ENCODE measurements around the gene TMEM147.
"Not testable (repeated sequence)": the region's sequence is repeated elsewhere in the genome, so short reads cannot be mapped to it uniquely, and the experiment has no call there.

TMEM147 gene

DNA sequence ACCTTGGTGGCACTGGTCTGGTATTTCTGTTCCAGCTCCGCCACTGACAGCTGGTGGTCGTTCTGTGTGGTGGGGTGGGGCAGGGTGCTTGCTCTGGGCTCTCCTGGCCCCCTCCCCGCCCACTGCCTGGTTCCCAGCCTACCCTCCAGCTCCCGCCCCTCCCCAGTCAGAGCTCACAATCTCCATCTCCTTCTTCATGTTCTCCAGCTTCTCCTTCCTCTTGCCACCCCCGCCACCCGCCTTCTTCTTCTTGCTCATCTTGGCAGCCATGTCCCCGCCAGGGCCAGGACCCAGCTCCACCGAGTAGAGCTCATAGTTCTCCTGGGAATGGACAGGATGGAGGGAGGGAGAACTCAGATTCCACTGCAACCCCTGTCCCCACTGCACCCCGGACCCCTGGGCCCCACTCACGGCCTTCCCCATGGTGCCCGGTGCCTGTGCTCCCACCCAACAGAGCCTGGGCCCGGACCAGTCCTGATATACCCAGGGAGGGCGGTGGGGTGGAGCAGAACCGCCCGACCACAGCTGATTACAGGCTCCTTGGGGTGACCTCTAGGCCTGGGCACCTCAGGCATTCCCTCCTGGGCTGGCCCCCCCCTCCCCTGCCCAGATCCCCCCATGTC is 17.9 kb downstream of the TMEM147 start, which contains the start of gene ATP4A:
ATP4A (minus strand) TSS at position 452 of the 623 bp plus-strand sequence; CDS start at position 423, 29 bp downstream.
- no peak for DNase-seq (ENCODE audit: low spot score)

- DNase-seq (ENCODE audit: low spot score), result no peak
Observed at GRCh38 chr19:35565016-35565856, 19.8 kb downstream of the TMEM147 start.

- DNase-seq (ENCODE audit: low spot score), result peak; percentile 1
Observed at GRCh38 chr19:35566738-35567137, 21.3 kb downstream of the TMEM147 start.

GRCh38 chr19:35569281-35569781 is 23.9 kb downstream of the TMEM147 start:
- no peak for DNase-seq (ENCODE audit: low spot score)

GRCh38 chr19:35571406-35571965 is 26.1 kb downstream of the TMEM147 start:
- DNase-seq (ENCODE audit: low spot score), result no peak

DNA sequence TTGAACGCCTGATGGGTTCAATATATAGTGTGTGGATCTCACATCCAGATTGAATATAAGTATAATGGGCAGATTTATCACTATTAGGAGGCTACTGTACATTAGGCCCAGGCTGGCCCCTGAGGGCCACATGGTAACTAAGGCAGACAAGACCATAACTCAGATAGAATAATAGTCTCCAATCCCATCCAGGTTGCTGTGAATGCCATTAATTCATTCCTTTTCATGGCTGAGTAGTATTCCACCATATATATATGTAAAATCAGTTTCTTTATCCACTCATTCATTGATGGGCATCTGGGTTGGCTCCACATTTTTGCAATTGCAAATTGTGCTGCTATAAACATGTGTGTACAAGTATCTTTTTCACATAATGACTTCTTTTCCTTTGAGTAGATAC is 32.5 kb downstream of the TMEM147 start:
- DNase-seq (ENCODE audit: low spot score), result no peak

DNA sequence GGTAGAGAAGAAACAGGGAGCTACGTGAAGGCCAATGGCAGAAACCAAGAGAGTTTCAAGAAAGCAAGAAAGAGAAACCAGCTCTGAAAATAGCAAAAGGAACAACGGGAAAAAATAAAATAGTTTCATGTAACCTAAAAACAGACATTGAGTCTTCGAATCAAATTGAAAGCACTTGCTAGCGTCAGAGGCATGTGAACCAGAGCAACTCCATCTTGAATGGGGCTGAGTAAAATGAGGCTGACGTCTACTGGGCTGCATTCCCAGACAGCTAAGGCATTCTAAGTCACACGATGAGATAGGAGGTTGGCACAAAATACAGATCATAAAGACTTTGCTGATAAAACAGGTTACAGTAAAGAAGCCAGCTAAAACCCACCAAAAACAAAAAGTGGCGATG is 33.3 kb downstream of the TMEM147 start:
- DNase-seq (ENCODE audit: low spot score), result no peak

- no peak for DNase-seq (ENCODE audit: low spot score)
Observed at GRCh38 chr19:35582760-35583159, 37.3 kb downstream of the TMEM147 start.

DNA sequence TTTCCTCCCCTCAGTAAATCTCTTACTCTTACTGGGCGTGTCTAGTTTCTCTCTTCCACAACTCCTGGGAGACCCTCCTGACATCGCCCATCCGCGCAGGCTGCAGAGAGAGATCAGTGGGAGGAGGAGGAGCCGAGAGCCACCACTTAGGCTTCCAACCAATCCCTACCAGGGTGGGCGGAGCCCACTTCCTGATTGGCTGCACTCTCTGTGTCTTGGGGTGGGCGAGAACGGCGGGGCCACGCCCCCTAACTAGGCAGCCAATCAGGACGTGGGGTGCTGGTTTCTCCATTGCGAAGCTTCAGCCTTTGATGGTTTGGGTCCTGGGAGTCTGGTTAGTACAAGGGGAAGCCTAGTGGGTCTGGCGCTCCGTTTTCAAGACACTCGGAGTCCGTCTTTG is 40.4 kb downstream of the TMEM147 start, which contains the start of gene PMIS2:
PMIS2 (plus strand) TSS at position 326 of the 400 bp plus-strand sequence. CDS start 87 bp downstream, outside the sequence.
- DNase-seq (ENCODE audit: low spot score), result no peak

DNA sequence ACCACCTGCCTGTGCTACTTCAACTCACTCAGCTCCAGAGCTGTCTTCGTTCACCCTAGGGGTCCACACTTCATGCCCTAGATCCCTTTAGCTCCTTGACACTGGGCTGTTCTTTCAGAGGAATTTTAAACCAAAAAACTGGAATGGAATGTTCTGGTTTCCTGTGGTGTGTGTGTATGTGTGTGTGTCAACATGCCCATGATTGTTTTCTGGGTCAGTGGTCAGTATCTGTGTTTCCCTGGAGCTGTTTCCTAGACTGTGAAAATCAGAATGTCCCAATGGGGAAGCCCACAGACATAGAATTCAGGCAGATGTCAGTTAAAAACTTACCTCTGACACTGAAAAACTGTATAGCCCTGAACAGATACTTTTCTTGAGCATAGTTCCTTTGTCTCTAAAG is 41.9 kb downstream of the TMEM147 start:
- DNase-seq (ENCODE audit: low spot score), result no peak

- DNase-seq (ENCODE audit: low spot score), result no peak
Observed at GRCh38 chr19:35590875-35591274, 45.4 kb downstream of the TMEM147 start.

- no peak for DNase-seq (ENCODE audit: low spot score)
Observed at GRCh38 chr19:35592226-35592625, 46.8 kb downstream of the TMEM147 start.

DNA sequence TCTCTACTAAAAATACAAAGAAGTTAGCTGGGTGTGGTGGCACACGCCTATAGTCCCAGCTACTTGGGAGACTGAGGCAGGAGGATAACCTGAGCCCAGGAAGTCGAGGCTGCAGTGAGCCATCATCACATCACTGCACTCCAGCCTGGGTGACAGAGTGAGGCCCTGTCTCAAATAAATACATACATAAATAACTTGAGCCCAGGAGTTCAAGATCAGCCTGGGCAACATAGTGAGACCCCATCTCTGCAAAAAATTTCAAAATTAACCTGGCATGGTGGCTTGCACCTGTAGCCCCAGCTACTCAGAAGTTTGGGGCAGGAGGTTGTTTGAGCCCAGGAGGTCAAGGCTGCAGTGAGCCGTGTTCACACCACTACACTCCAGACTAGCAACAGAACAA is 49.6 kb downstream of the TMEM147 start:
- not testable (repeated sequence) for DNase-seq (ENCODE audit: low spot score)

GRCh38 chr19:35595928-35596327 is 50.5 kb downstream of the TMEM147 start:
- DNase-seq (ENCODE audit: low spot score), result no peak

DNA sequence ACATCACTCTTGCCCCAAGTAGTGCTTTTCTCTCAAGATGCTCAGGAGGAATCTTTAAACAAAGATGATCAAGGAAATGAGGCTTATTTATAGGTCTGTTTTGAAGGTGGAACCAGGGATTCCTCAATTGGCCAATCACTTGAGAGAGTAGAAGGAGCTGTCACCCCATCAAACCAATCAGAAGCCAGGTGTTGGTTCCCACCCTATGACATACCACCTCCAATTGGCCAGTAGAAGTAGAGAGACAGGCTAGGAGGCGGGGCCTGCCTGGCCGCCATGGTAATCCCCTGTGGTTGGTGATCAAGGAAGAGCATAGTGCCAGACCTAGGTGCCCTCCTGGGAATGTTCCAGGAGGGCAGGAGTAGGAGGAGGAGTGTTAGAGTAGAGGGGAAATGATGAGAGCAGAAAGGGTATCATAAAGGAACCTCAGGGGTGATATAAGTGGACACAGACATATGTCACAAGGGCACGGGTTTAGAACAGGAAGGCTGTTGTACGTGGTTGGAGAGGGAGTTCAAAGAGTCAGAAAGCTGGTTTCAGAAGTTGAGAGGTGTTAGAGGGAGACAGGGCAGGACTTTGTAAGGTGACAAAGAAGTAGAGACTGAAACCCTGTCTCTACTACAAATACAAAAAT is 51.1 kb downstream of the TMEM147 start:
- no peak for DNase-seq (ENCODE audit: low spot score)

Measured in HuH-7.5 (cell line).